GM18499 (cell line): ENCODE results near the gene FMNL3.
"Not testable (repeated sequence)": the region's sequence is repeated elsewhere in the genome, so short reads cannot be mapped to it uniquely, and the experiment has no call there.

Experiments
- ATAC-seq: cut with Tn5 transposase; IDR thresholded peaks from one replicate; pipeline ENCODE4 v1.9.1; 2021; ENCODE audit warnings: moderate number of reproducible peaks; ENCODE audit not compliant: insufficient read depth, unreplicated experiment

The FMNL3 gene

GRCh38 chr12:49707128-49707811 lies at the start of gene FMNL3:
Gene FMNL3 (minus strand): TSS chr12:49707405. CDS start chr12:49707180, 225 bp downstream.
- ATAC-seq: peak; percentile 61

DNA sequence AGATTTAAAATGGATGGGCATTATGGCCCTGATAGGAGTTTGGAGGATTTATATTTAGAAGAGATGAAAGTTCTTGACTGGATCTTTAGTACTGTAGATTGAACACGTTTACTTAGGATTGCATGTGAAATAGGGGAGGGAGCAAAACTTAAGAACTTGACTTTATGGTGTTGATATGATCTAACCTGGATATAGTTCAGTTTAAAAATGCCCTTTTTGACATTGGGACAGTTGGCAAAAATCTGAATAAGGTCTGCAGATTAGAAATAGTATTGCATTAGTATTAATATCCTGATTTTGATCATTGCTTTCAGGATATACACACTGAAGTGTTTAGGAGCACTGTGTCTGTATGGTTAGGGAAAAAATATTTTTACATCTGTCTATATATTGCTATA lies 43.8 kb upstream of the FMNL3 start:
- ATAC-seq: no peak

DNA sequence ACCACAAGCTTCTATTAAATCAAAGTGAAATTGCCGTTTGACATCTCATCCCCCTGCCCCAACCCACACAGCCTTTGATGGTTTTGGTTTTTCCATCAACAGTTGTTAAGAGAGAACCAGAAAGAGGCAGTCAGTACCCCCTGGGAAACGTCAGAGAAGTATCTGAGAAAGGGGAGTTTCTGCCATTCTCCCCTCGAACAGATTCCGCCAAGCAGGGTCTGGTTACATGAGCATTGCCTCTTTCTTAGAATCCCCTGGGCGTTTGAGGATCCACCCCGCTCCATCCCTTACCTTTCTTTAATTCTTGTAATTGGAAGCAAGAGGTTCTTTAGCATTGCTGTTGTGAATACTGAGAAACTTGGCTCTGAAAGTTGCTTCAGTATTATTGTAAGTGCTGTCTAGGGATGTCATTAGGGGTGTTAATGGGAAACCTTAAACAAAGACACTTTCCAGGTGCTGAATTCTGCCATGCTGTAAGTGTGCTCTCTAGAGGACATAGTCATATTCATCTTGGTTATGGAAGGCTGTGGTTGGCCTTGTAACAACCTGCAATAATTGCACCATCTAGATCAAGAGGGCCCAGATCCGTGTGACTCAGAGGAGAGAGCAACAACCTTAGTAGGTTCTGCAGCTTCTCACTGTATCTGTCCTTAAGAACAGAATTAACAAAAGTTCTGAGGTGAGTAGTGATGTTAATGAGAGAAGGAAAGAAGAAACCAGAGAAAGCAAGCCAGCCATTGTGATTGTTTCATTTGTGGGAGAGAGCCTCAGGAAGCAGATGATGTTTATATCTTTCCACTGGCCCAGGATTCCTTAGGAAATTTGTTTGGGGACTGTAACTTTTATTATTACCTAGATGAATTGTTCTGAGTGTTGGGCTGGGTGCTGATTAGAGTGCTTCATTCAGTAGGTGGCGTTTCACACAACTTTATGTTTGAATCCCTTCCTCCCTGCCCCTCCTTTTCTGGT lies 43.1 kb upstream of the FMNL3 start:
- ATAC-seq: no peak

DNA sequence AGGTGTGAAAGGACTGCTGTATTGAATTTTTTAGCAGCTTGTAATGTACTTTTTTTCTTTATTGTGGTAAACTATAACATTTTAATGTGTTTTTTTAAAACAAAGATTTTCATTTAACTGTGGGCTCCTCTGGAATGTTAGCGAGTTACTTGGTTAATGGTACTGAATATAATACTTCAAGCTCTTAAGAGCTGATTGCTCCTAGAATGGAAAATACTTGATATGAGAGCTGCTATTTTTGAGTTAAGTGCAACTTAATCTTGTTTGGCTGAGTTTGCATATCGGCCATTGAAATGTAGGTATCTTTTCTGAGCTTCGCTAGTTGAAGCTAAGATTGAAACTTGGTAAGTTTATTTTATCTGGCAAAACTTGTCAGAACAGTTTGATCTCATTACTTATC lies 41.6 kb upstream of the FMNL3 start:
- no peak for ATAC-seq

DNA sequence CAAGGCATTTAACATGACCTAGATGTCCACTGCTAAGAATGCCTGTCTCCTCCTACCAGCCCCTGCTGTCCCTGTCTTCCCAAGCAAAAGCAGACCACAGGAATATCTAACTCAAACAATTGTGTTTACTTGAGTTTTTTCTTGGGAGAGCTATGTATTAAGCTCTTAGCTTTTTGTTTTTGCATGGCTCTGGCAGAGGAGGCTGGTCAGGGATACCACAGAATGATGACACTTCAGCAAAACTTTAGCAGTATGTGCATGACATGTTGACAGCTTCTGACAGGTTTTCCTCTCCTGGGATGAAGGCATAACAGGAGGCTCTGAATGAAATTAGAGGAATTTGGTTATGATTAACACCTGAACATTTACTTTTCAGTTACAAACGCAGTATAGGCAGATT lies 41.1 kb upstream of the FMNL3 start:
- ATAC-seq: no peak

DNA sequence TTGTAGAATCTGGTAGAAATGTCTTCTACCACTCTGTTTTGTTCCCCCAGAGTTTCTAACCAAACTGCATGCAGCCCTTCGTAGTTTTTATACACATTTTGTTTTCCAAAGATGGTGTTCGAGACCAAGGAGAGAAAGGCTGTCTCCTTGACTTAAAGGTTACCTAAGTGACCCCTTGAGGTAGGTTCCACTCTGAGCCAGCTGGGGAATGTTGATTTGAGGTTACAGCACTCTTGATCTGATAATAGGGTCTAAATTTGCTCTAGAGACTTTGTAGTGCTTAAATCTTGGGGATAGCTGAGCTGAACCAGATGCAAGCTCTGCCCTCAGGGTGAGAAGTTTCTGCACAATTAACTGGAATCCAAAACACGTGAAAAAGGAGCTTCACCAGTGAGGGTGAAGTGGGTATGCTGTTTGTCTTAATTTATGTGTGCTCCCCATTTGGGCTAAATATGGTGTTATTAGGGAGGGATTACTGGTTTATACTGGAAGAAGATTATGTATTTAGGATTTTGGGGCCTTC lies 37.2 kb upstream of the FMNL3 start:
- ATAC-seq: no peak

DNA sequence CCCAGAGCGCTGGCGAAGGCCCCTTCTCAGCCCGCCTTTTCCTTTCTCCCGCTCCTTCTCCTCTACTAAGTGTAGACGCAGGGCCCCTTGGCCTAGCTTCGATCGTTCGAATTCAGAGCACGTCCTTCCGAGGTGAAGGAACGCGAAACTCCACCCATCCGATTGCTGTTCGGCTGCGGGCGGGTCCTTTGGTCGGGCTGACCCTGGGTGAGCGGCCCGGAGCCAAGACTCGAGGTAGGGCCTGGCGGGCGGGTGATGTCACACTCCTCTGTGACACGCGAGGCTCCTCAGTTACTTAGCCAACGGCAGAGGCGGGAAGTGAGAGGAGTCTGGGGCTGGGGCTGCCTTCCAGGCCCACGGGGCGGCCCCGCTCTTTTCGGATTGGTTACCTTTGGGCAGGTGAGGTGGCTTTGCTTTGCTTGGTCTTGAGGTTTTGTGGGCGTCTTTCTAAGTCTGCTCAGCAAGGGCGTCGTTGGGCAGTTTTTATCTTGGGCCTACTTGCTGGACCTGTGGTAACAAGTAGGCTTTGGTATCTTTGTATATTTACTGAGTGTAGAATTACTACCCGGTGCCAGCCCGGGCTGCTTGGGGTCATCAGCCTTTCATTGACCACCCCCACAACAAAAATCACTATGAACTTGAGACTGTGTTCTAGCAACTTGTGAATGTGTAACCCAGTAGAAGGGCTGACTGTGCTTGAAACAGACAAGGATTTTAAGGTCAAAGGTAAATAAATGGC lies 34.8 kb upstream of the FMNL3 start:
- peak; percentile 47 for ATAC-seq

- ATAC-seq: peak; percentile 90
These were observed 34.0 kb upstream of the FMNL3 start, which contains the start of gene TMBIM6 for GRCh38 chr12:49740930-49741881. Gene TMBIM6 (plus strand): TSS chr12:49741557. CDS start chr12:49752494, 10,937 bp downstream.

DNA sequence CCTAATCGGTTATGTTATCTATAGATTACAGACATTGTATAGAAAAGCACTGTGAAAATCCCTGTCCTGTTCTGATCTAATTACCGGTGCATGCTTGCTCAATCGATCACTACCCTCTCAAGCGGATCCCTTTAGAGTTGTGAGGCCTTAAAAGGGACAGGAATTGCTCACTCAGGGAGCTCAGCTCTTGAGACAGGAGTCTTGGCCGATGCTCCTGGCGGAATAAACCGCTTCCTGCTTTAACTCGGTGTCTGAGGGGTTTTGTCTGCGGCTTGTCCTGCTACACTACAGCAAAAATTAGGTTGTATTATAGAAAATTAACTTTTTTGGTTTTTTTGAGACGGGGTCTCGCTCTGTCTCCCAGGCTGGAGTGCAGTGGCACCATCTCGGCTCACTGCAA lies 33.1 kb upstream of the FMNL3 start:
- ATAC-seq: not testable (repeated sequence)

GRCh38 chr12:49738721-49739120 lies 31.5 kb upstream of the FMNL3 start:
- not testable (repeated sequence) for ATAC-seq

GRCh38 chr12:49734900-49735299 lies 27.7 kb upstream of the FMNL3 start:
- not testable (repeated sequence) for ATAC-seq

DNA sequence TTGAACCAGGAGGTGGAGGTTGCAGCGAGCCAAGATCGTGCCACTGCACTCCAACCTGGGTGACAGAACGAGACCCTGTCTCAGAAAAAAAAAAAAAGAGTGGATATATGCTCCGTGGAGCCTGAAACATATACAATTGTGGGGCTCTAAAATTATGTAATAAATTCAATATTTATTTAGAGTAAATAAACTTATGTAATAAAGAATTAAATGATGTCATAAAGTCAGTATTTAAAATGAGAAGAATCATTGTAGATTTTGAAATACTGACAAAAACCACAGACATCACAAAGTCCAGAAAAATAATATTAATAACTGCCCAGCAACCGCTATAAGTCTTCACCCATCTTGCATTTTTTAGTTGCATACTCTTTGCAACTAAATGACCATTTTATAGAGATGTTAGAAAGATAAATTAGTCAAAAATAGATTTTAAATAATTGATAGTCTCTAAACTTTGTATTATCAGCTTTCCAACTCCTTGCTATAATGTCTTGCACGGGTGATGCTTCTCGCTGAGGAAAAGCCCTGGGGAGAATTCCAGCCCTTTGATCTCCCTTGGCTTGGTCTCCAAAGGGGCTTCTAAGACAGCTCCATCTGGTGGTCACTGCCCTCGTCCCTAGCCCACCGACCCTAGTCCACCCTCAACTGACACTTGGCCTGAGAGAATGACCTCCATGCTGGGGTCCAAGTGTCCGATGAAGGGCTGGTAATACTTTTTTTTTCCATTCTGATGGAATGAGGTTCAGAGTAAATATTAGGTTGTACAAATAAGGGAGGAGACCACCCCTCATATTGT lies 26.2 kb upstream of the FMNL3 start:
- no peak for ATAC-seq

DNA sequence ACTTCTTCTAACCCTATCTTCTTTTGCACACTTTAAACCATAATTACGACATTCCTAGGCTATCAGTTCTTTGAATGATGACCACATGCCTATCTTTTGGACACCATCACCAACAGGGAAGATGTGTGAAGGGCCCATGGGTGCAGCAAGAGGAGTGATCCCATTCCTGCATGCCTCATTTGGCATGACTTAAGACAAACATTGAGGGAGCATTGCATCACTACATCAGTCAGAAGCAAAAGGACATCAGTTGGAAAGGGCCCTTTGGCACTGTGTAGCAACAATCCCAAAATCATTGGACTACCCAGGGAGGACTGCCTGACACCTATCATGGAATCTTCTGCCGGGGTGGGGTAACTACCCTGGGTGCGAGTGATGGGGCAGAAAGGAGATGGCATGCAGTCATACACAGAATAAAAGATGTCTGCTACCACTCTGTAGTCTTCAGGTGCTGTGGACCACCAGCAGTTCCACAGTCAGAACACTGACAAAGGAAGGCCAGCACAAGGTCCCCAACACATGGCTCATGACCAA lies 23.4 kb upstream of the FMNL3 start:
- ATAC-seq: no peak

DNA sequence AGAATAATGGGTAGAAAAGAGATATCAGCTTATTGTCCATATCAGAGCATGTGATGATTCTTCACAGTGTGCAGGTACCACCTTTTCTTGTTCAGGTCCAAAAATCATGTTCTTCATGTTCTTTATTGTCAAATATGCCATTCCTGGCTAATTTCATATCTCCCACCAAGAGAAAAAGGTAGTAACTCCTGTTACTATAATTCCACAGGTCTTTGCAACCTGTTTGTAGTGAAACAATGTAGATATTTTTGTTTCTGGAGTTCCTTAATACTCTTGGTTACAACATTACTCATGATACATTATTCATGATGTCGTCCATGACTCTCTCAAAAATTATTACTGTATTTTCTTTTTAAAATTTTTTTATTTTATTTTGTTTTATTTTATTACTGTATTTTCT lies 22.8 kb upstream of the FMNL3 start:
- no peak for ATAC-seq

GRCh38 chr12:49728446-49728845 lies 21.2 kb upstream of the FMNL3 start:
- no peak for ATAC-seq

DNA sequence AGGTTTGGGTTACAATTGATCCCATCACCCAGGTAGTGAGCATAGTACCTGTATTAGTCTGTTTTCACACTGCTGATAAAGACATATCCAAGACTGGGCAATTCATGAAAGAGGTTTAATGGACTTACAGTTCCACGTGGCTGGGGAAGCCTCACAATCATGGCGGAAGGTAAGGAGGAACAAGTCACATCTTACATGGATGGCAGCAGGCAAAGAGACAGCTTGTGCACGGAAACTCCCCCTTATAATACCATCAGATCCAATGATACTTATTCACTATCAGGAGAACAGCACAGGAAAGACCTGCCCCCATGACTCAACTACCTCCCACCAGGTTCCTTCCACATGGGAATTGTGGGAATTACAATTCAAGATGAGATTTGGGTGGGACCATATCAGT lies 14.2 kb upstream of the FMNL3 start:
- not testable (repeated sequence) for ATAC-seq

GRCh38 chr12:49720214-49720613 lies 13.0 kb upstream of the FMNL3 start:
- ATAC-seq: no peak

GRCh38 chr12:49717800-49718199 lies 10.6 kb upstream of the FMNL3 start:
- ATAC-seq: not testable (repeated sequence)
